ENCODE results near the gene CATSPERB. TPM values are rescaled to one million over a fixed set of nuclear protein-coding genes. Genes with fewer than 3 reads are reported as not detected.

CATSPERB gene
- total and polyA plus RNA-seq, 2 experiments from 2014 or later = 0.27 to 0.38 TPM

DNA sequence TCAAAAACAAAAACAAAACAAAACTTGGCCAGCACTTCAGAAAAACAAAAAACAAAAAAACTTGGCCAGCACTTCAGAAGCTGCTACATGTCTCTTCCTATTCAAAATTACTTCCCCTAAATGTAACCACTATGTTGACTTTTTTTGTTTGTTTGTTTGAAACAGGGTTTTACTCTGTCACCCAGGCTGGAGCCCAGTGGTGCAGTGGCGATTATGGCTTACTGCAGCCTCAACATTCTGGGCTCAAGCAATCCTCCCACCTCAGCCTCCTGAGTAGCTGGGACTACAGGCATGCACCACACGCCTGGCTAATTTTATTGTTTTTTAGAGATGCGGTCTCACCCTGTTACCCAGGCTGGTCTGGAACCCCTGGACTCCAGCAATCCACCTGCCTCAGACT lies 183.8 kb downstream of the CATSPERB start (continued):
- TF ChIP-seq, protein P1, sequence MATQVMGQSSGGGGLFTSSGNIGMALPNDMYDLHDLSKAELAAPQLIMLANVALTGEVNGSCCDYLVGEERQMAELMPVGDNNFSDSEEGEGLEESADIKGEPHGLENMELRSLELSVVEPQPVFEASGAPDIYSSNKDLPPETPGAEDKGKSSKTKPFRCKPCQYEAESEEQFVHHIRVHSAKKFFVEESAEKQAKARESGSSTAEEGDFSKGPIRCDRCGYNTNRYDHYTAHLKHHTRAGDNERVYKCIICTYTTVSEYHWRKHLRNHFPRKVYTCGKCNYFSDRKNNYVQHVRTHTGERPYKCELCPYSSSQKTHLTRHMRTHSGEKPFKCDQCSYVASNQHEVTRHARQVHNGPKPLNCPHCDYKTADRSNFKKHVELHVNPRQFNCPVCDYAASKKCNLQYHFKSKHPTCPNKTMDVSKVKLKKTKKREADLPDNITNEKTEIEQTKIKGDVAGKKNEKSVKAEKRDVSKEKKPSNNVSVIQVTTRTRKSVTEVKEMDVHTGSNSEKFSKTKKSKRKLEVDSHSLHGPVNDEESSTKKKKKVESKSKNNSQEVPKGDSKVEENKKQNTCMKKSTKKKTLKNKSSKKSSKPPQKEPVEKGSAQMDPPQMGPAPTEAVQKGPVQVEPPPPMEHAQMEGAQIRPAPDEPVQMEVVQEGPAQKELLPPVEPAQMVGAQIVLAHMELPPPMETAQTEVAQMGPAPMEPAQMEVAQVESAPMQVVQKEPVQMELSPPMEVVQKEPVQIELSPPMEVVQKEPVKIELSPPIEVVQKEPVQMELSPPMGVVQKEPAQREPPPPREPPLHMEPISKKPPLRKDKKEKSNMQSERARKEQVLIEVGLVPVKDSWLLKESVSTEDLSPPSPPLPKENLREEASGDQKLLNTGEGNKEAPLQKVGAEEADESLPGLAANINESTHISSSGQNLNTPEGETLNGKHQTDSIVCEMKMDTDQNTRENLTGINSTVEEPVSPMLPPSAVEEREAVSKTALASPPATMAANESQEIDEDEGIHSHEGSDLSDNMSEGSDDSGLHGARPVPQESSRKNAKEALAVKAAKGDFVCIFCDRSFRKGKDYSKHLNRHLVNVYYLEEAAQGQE (IDR thresholded peaks at IDR 0.05; ENCODE audit: unreplicated experiment) = no peak
- TF ChIP-seq POLR2AphosphoS5 (IDR thresholded peaks at IDR 0.05; ENCODE audit: low read depth) = no peak

DNA sequence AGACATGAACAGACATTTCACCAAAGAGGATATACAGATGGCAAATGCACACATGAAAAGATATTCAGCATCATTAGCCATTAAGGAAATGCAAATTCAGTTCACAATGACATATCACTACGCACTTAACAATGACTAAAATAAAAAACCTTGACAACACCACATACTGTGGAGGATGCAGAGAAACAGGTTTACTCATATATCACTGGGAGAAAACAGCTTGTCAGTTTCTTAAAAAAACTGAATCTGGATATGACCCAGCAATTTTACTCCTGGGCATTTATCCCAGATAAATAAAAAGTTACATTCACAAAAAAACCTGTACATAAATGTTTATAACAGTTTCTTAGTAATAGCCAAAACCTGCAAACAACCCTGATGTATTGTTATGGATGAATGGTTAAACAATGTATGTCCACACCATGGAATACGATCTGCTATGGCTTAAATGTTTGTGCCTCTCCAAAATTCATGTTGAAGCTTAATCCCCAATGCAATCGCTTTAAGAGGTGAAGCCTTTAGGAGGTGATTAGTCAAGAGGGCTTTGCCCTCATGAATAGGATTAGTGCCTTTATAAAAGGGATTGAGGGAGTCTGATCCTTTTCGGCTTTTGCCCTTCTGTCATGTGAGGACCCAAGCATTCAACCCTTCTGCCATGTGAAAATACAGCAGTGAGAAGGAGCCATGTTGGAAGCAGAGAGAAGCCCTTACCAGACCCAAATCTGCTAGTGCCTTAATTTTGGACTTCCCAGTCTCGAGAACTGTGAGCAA lies 185.8 kb downstream of the CATSPERB start:
- peaks cover 8% of the 10 kb centered on the region; the same call in 2 of the 3 replicates for H3K9me3 Mint-ChIP-seq
- no peak overlapping the region for H3K4me3 Mint-ChIP-seq
- no peak for ATAC-seq
- no peaks in the 10 kb centered on the region for H3K36me3 Mint-ChIP-seq (ENCODE audit: low read depth)
- no peaks in the 10 kb centered on the region for H3K4me1 Mint-ChIP-seq
- no peaks in the 10 kb centered on the region for H3K4me1 ChIP-seq (ENCODE audit: insufficient read depth)
- H4K20me1 ChIP-seq (replicated peaks; ENCODE audit: insufficient read depth) = no peaks in the 10 kb centered on the region
- H3K27ac ChIP-seq (ENCODE audit: low read depth) = no peak overlapping the region
- H3K27ac Mint-ChIP-seq = no peak overlapping the region; the same call in 1 of the 2 replicates
- H3K27me3 Mint-ChIP-seq (ENCODE audit: insufficient read depth, low read depth, poor library complexity) = peaks cover 3% of the 10 kb centered on the region
- H3K36me3 ChIP-seq (ENCODE audit: insufficient read depth) = no peaks in the 10 kb centered on the region
- H3K4me2 ChIP-seq = no peak overlapping the region
- H3F3A ChIP-seq (replicated peaks; ENCODE audit: low read depth) = no peaks in the 10 kb centered on the region
- peak; percentile 5 for DNase-seq (ENCODE audit: low spot score)
- no peaks in the 10 kb centered on the region for H3K79me2 ChIP-seq (replicated peaks; ENCODE audit: insufficient read depth)
- no peak overlapping the region for H2AFZ ChIP-seq
- H3K27me3 ChIP-seq (ENCODE audit: insufficient read depth) = no peaks in the 10 kb centered on the region
- no peak overlapping the region for H3K4me3 ChIP-seq
- no peaks in the 10 kb centered on the region for H3K9me2 ChIP-seq (ENCODE audit: insufficient read depth)
- TF ChIP-seq NANOG (IDR thresholded peaks at IDR 0.05; ENCODE audit: borderline replicate concordance) (no peak), EZH2 (IDR thresholded peaks at IDR 0.05; ENCODE audit: low read depth, unreplicated experiment) (no peak), ZNF331 (CRISPR knock-in tag; IDR thresholded peaks at IDR 0.05; ENCODE audit: low read depth) (no peak), POLR2AphosphoS5 (IDR thresholded peaks at IDR 0.05; ENCODE audit: low read depth) (no peak), EZH2phosphoT487 (IDR thresholded peaks at IDR 0.05; ENCODE audit: unreplicated experiment) (no peak), CREB1 (CRISPR knock-in tag; IDR thresholded peaks at IDR 0.05; ENCODE audit: low read depth) (no peak), STAT1 (IDR thresholded peaks at IDR 0.05; ENCODE audit: unreplicated experiment) (no peak)
- TF ChIP-seq, protein P2, sequence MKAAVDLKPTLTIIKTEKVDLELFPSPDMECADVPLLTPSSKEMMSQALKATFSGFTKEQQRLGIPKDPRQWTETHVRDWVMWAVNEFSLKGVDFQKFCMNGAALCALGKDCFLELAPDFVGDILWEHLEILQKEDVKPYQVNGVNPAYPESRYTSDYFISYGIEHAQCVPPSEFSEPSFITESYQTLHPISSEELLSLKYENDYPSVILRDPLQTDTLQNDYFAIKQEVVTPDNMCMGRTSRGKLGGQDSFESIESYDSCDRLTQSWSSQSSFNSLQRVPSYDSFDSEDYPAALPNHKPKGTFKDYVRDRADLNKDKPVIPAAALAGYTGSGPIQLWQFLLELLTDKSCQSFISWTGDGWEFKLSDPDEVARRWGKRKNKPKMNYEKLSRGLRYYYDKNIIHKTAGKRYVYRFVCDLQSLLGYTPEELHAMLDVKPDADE (IDR thresholded peaks at IDR 0.05) = no peak
- TF ChIP-seq, protein P3, sequence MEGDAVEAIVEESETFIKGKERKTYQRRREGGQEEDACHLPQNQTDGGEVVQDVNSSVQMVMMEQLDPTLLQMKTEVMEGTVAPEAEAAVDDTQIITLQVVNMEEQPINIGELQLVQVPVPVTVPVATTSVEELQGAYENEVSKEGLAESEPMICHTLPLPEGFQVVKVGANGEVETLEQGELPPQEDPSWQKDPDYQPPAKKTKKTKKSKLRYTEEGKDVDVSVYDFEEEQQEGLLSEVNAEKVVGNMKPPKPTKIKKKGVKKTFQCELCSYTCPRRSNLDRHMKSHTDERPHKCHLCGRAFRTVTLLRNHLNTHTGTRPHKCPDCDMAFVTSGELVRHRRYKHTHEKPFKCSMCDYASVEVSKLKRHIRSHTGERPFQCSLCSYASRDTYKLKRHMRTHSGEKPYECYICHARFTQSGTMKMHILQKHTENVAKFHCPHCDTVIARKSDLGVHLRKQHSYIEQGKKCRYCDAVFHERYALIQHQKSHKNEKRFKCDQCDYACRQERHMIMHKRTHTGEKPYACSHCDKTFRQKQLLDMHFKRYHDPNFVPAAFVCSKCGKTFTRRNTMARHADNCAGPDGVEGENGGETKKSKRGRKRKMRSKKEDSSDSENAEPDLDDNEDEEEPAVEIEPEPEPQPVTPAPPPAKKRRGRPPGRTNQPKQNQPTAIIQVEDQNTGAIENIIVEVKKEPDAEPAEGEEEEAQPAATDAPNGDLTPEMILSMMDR (conservative IDR thresholded peaks at IDR 0.05; ENCODE audit: low read depth in 2 of 2) = no peak
- TF ChIP-seq, protein P4, sequence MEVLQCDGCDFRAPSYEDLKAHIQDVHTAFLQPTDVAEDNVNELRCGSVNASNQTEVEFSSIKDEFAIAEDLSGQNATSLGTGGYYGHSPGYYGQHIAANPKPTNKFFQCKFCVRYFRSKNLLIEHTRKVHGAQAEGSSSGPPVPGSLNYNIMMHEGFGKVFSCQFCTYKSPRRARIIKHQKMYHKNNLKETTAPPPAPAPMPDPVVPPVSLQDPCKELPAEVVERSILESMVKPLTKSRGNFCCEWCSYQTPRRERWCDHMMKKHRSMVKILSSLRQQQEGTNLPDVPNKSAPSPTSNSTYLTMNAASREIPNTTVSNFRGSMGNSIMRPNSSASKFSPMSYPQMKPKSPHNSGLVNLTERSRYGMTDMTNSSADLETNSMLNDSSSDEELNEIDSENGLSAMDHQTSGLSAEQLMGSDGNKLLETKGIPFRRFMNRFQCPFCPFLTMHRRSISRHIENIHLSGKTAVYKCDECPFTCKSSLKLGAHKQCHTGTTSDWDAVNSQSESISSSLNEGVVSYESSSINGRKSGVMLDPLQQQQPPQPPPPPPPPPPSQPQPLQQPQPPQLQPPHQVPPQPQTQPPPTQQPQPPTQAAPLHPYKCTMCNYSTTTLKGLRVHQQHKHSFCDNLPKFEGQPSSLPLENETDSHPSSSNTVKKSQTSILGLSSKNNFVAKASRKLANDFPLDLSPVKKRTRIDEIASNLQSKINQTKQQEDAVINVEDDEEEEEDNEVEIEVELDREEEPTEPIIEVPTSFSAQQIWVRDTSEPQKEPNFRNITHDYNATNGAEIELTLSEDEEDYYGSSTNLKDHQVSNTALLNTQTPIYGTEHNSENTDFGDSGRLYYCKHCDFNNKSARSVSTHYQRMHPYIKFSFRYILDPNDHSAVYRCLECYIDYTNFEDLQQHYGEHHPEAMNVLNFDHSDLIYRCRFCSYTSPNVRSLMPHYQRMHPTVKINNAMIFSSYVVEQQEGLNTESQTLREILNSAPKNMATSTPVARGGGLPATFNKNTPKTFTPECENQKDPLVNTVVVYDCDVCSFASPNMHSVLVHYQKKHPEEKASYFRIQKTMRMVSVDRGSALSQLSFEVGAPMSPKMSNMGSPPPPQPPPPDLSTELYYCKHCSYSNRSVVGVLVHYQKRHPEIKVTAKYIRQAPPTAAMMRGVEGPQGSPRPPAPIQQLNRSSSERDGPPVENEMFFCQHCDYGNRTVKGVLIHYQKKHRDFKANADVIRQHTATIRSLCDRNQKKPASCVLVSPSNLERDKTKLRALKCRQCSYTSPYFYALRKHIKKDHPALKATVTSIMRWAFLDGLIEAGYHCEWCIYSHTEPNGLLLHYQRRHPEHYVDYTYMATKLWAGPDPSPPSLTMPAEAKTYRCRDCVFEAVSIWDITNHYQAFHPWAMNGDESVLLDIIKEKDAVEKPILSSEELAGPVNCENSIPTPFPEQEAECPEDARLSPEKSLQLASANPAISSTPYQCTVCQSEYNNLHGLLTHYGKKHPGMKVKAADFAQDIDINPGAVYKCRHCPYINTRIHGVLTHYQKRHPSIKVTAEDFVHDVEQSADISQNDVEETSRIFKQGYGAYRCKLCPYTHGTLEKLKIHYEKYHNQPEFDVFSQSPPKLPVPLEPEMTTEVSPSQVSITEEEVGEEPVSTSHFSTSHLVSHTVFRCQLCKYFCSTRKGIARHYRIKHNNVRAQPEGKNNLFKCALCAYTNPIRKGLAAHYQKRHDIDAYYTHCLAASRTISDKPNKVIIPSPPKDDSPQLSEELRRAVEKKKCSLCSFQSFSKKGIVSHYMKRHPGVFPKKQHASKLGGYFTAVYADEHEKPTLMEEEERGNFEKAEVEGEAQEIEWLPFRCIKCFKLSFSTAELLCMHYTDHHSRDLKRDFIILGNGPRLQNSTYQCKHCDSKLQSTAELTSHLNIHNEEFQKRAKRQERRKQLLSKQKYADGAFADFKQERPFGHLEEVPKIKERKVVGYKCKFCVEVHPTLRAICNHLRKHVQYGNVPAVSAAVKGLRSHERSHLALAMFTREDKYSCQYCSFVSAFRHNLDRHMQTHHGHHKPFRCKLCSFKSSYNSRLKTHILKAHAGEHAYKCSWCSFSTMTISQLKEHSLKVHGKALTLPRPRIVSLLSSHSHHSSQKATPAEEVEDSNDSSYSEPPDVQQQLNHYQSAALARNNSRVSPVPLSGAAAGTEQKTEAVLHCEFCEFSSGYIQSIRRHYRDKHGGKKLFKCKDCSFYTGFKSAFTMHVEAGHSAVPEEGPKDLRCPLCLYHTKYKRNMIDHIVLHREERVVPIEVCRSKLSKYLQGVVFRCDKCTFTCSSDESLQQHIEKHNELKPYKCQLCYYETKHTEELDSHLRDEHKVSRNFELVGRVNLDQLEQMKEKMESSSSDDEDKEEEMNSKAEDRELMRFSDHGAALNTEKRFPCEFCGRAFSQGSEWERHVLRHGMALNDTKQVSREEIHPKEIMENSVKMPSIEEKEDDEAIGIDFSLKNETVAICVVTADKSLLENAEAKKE (CRISPR knock-in tag; IDR thresholded peaks at IDR 0.05) = no peak

Measured in GM23338 (cell line).